ENCODE results near the gene BEAN1. TPM values are rescaled to one million over a fixed set of nuclear protein-coding genes. Genes with fewer than 3 reads are reported as not detected.
"Not testable (repeated sequence)": the region's sequence is repeated elsewhere in the genome, so short reads cannot be mapped to it uniquely, and the experiment has no call there.

Gene BEAN1
- total RNA-seq, 1 donor from 2014 or later: not detected

DNA sequence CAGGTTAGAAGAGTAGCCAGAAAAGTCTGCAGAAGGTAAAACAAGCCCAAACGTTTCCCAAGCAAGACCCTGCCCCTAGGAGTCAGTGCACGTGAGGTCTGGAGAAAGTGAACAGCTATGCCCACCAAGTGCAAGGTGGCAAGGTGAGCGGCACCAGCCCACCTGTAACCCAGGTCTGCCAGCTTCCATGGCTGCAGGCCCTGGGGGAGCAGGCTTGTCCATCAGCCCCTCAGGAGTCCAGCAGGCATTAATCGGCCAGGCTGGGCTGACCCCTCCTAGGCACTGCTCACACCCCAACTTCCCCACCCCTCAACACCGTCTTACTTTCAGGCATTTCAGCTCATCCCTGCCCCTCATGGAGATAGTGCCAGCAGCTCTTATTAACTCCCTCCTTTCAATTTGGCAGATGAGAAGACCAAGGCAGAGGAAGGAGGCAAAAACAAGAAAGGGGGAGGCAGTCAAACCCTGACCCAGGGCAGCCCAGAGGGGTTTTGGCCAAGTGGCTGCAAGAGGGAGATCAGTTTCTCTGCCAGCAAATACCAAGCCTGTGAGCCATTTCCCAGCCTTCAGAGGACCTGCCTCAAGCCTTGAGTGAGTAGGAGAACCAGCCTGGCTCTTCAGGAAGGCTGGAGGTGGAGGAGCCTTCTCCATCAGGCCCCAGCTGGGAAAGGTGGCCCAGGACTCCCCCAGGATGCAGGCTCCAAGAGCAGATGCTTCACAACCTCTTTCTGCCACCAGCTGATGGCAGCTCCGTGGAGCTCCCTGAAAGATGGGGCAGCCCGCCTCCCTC, 14.7 kb downstream of the BEAN1 start:
- DNase-seq: no peak

DNA sequence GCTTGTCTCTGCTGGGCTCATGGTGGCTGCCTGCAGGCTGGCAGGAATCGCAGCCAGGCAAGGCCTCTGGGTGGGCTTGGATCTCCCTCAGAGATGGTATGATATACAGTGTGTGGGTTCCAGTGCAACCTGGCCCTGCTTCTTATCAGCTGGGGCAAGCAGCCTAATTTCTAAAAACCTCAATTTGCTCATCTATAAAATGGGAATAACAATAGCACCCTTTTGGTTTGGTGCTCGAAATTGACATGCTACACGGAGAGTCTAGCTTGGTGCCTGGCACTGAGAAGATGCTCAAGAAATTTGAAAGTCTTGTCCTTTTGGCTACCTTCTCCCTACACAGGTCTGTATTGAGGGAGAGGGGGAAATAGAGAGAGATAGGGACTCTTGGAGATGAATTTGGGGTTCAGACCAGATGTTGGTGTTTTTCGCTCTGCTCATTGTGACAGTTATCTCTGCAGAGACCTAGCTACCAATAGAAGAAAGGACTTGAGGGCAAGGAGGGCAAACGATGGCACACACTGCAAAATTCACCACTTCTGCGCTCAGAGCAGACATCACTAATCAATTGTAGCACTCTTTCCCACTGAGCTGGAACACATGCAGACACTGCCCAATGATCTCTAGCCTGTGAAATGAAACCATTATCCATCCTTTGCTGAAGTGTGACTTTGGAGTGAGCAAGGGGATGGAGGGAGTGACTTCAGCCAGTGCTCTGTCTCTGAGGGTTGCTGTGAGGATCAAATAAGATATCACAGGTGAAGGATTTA, 15.6 kb downstream of the BEAN1 start:
- DNase-seq: no peak

DNA sequence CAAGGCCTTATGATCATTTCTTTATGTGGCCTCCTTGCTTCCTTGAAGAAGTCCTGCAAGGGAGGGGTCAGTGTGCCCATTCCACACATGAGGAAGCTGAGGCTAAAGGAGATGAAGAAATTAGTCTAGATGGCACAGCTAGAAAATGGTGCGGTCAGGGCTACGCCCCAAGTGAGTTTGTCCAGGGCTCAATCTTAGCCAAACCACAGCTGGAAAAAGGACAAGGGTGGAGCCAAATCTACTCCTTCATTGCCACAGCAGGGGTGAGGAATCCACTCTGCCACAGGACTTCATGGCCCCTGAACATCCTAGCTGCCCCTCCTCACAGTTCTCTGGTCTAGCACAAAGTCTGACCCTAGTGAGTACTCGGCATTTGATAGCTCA, 16.2 kb downstream of the BEAN1 start:
- no peak for DNase-seq

DNA sequence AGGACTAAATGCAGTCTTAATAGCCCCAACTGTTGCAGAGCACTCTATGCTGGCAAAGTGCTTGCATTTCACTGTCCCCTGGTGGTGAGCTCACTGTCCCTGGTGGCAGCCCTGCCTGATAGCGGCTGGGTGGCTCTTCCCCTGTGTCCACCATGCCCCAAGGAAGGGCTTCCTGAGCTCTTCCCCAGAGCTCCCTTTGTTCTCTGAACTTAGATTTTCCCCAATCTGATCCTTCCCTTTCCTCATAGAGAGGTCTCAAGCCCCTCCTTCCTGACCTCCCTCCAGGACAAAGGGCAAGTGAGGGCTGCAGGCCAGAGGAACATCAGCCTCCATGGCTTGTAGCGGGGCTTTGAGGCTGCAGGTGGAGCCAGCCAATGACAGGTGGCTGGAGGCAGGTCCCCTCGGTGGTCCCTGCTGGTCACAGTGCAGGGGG, 17.0 kb downstream of the BEAN1 start:
- no peak for DNase-seq

DNA sequence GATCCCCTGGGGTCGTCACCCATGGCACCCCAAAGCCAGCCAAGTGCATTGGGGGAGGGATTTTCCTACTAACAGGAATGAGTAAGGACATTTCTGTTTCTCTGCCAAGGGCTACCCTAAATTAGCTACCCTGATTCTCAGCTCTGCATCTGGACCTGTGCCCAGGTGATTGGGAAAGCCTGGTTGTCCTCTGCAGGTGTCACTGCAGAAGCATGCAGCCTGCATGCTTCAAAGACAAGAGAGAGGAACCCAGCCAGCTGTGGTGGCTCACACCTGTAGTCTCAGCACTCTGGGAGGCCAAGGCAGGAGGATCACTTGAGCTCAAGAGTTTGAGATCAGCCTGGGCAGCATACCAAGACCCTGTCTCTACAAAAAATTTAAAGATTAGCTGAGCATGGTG, 19.6 kb downstream of the BEAN1 start:
- no peak for DNase-seq

DNA sequence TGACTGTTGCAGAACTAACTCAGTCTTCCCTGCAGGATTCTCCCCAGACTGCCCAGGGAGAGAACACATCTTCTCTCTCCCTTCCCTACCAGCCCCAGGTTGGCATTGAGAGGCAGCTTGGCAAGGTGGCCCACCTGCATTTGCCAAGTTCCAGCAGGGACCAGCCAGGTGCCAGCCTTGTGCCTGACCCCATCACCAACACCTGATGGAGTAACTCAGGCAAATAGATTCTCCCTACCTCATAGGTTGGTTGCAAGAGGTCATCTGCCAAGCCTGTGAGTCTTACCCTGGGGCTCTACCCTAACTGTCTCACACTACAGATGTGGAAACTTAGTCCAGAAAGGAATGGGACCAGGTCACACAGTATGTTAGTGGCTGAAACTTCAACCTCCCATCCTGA, 20.4 kb downstream of the BEAN1 start:
- DNase-seq: no peak

DNA sequence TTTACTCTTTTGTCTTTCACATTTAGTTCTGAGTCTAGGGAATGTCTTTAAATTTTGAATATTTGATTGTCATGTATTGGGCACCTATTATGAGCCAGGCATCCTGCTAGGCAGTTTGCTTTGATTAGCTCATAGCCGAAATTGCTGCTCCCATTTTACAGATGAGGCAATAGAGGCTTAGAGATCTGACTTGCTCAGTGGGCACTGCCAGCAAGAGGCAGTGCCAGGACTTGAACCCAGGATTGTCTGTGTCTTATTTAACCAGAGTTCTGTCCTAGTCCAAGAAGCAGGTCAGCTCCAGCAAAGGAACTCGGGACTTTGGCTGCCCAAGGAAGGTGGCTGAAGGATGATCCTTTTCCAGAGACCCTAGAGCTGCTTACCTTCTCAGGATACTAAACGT, 24.5 kb downstream of the BEAN1 start:
- no peak for DNase-seq

DNA sequence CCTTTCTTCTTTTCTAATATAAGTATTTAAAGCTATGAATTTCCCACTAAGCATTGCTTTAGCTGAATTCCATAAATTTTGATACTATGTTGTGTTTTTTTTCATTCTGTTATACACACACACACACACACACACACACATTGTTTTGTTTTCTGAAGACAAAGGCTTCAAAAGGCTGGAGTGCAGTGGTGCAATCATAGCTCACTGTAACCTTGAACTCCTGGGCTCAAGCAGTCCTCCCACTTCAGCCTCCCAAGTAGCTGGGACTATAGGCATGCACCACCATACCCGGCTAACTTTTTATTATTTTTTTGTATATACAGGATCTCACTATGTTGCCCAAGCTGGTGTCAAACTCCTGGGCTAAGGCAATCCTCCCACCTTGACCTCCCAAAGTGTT, 26.1 kb downstream of the BEAN1 start:
- DNase-seq: not testable (repeated sequence)

DNA sequence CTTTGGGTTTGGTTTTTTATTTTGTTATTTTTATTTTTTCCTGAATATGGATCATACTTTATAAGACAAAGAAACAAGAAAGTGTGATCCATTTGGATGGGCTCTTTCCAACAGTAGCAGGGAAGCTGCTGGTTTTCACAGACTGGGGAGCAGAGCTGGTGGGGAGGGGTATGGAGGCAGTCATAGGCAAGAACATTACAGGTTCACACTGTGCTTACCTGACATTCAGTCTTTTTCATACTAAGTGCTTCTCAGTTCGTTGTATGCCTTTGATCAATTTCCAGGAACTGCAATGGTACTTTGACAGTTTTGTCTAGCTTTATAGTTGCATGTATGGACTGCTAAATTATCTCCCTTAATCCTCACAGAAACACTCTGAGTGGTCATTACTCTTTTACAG, 27.7 kb downstream of the BEAN1 start:
- no peak for DNase-seq

DNA sequence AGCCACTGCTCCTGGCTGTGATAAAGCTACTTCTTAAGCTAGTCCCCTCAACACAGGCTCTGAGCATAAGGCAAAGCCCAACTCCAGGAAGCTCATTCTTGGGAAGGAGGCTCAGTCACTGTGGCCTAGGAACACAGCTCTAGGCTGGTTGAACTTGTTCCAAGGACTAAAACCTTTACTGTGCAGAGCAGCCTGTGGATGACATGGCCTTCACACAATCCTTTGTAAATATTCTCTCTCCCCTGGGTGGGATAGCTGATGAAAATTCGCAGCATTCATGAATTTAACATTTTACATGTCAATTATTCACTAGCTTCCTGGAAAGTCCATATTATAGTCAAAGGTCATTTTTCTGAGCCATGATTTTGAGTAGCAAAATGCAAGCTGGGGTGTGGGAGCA, 28.9 kb downstream of the BEAN1 start:
- DNase-seq: no peak

DNA sequence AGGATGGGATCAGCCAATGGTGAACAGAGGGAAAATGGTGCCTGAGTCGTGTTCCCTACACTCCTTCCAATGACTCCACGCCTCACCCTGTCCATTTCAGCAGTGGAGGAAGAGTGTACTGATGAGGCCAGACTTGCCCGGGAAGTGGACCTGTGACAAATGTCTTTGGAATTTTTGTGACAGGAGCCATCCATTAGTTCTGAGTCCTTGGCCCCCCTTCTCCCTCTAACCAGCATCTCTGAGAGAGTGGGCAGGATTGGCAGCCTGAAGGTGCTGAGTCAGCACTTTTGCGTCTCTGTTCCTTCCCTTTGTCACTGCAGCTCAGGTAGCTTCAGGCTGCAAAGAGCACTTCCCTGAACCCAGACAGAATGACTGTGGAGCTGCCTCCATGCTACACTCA, 30.8 kb downstream of the BEAN1 start:
- DNase-seq: no peak

DNA sequence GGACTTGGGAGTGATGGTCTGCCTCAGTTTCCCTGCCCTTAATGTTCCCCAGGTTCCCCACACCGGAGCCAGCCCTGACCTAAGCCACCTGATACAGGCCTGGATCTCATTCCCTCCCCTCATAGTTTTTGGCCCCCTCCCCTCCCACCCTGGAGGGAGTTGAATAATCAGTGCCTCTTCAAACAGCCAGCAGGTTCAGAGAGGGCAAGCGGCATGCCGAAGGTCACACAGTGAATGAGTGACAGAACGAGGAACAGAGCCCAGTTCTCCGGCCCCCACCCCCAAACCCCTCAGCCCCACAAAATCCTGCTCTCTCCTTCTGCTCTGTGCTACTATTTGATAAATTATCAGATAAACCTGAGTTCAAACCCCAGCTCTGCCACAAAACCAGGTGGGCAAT, 31.2 kb downstream of the BEAN1 start:
- DNase-seq: no peak

DNA sequence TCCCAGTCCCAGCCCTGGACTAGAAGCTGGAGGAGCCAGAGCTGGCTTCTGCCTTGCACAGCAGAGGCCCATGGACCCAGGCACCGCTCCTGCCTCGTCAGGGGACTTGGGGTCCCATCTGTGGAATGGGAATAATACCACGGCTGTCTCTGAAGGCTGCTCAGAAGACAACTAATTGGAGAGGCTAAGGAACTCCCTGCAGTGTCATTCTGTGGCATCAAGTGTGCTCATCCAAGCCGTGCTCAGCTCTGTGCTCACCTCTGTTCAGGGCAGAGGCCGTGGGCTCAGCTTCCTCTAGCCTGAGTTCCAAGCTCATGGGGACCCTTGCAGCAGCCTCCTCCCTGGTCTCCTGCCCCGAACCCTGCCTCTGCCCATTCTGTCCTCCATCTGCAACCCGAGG, 31.8 kb downstream of the BEAN1 start:
- DNase-seq: no peak

DNA sequence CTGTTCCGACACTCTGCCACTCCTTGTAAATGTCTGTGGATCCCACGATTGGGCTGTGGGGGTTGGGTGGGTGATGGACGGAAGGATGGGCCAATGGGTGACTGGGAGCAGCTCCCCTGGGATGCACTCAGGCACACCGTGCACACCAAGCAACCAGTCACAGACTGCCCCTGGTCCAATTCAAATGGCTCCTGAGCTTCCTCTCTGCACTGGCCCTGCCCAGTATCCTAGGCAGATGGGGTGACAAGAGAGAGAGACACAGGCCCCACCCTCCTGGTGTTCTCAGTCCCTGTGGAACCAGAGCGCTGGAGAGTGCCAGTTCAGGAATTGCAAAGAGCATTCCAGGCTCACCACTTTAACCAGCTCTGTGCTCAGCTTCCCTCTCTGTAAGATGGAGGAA, 32.8 kb downstream of the BEAN1 start:
- no peak for DNase-seq

DNA sequence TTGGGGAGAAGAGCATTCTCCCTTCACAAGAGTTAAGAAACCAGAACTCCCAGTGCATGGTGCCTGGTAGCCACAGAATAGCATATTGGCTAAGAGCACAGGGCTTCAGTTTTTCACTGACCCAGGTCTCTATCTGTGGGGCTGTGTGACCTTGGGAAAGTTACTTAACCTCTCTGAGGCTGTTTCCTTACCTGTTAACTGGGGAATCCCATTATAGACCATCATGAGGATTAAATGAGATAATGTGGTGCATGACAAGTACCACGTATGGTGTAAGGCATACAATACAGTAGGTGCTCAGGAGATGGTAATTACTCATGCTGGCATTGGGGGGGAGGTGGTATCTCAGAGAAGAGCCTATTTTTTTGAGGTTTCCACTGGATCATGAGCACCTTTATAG, 33.6 kb downstream of the BEAN1 start:
- no peak for DNase-seq

DNA sequence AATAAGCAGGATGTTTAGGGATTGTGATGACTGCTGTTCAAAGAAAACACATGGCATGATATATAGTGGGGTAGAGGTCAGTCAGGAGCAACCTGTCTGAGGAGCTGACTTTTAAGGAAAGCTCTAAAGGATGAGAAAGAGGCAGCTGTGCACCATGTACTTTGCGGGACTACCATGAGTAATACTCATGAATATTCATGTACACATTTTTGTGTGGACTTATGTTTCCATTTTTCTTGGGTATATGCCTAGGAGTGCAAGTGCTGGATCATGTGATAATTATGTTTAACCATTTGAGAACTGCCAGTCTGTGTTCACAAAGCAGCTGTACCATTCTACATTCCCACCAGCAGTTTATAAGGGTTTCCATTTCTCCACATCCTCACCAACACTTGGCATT, 35.8 kb downstream of the BEAN1 start:
- DNase-seq: no peak

DNA sequence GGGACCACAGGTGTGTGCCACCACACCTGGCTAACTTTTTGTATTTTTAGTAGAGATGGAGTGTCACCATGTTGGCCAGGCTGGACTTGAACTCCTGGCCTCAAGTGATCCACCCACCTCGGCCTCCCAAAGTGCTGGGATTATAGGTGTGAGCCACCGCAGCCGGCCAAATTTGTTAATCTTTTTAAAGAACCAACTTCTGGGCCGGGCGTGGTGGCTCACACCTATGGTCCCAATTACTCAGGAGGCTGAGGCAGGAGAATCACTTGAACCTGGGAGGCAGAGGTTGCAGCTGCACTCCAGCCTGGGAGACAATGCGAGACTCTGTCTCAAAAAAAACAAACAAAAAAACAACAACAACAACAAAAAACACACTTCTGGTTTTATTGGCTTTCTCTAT, 38.9 kb downstream of the BEAN1 start:
- not testable (repeated sequence) for DNase-seq

DNA sequence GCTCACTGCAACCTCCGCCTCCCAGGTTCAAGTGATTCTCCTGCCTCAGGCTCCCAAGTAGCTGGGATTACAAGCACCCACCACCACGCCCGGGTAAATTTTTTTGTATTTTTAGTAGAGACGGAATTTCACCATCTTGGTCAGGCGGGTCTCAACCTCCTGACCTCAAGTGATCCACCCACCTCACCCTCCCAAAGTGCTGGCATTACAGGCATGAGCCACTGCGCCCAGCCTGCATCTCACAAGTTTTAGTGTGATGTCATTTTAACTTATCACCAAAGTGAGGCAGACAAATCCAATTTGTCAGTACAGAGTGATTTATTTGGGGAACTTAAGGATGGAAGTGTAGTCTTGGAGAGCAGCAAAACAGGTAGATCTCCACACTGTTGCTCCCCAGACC, 39.5 kb downstream of the BEAN1 start:
- DNase-seq: not testable (repeated sequence)

DNA sequence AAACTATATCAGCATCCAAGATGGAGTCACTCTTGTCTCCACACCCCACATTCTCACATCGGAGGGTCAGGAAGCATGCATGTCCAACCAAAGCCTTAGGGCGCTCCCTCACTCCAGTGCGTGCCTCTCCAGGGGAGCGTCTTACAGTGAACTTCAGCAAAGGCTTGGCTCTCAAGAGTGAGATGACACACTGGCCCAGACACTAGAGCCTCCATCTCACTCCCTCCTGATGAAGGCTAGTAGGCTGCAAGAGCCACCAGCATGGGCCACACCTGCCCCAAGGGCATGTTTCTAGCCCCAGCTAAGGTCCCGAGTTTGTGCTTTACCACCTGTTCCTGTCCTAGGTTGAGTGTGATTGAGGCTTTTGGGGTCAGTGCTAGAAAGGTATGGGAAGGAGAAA, 40.5 kb downstream of the BEAN1 start:
- DNase-seq: no peak

DNA sequence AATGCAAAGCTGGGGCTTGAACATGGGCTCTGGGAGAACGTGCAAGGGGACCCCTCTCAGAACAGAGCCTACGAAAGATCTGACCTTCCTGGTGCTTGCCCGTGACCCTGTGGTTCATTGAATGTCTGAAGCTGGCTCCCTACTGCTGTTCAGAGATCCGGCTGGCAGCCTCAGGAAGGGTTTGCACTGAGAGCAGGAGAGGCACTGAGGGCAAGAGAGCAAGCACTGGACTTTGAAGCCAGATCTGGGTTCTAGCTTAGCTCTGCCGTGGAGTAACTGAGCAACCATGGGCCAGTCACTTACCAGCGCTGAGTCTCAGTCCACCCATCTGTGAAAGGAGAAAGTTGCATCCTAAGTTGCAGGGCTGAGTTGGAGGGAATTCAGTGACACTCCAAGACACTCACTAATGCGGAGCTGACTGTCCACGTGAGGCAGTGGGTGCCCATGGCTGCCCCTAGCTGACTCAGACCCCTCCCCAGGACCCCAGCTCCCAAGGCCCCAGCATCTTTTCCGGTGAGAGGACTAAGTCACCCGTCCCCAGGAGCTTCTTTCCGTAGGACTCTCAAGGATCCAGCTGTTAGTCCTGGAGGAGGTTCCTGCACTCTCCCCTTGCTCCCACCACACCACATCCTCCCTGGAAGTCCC, 41.3 kb downstream of the BEAN1 start:
- no peak for DNase-seq

DNA sequence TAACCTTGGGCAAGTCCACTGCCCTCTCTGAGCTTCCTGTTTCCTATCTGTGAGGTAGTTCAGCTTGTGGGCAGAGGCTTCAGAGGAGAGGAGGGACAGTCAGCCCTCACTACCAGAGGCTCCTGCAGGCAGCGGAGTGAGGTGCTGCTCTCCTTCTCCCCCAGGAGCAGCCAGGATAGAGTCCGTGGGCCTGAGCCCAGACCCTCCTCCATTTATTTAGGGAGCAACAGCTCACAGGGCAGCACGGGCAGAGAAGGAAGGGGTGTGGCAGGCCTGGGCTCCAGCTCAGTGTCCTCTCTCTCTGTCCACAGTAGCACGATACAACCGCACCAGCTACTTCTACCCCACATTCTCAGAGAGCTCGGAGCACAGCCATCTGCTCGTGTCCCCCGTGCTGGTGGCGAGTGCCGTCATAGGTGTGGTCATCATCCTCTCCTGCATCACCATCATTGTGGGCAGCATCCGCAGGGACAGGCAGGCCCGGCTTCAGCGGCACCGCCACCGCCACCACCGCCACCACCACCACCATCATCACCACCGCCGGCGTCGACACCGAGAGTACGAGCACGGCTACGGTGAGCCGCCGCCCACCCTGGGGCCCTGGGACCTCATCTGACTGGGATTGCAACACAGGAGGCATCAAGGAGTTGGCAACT, 42.3 kb downstream of the BEAN1 start:
- DNase-seq: no peak

DNA sequence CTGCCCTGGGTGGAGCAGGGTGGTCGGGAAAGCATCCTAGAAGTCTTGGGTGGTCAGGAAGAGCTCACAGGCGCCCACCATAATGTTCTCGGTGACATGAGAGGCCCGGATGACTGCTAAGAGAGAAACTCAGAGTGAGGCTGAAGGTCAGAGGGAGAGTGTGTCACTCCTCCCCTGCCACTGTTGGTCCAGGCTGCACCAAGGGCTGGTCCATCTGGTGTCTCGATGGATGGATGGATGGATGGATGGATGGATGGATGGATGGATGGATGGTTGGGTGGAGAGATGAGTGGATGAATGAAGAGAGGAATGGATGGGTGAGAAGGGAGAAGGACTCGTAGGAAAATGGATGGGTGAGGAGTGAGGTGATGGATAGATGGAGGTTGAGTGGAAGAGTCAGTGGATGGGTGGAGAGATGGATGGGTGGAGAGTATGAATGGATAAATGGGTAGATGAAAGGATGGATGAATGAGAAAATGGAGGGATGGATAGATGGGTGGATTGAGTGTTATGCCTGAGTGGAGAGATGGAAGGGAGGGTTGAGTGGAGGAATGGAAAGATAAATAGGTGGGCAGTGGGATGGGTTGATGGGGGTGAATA, 43.0 kb downstream of the BEAN1 start:
- no peak for DNase-seq
